ENCODE results near the gene SBNO2.

DNA sequence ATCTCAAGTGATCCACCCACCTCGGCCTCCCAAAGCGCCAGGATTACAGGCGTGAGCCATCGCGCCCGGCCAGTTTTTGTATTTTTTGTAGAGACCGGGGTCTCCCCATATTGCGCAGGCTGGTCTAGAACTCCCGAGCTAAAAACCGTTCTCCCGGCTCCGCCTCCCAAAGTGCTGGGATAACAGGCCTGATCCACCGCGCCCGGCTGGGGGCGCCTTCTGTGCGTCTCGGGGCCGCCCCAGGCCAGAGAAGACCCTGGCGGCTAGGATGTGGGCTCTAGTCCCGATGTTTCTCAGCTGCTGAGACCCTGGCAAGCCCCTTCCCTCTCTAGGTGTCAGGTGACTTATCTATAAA, 103.5 kb downstream of the SBNO2 start:
- TF ChIP-seq, protein P1, sequence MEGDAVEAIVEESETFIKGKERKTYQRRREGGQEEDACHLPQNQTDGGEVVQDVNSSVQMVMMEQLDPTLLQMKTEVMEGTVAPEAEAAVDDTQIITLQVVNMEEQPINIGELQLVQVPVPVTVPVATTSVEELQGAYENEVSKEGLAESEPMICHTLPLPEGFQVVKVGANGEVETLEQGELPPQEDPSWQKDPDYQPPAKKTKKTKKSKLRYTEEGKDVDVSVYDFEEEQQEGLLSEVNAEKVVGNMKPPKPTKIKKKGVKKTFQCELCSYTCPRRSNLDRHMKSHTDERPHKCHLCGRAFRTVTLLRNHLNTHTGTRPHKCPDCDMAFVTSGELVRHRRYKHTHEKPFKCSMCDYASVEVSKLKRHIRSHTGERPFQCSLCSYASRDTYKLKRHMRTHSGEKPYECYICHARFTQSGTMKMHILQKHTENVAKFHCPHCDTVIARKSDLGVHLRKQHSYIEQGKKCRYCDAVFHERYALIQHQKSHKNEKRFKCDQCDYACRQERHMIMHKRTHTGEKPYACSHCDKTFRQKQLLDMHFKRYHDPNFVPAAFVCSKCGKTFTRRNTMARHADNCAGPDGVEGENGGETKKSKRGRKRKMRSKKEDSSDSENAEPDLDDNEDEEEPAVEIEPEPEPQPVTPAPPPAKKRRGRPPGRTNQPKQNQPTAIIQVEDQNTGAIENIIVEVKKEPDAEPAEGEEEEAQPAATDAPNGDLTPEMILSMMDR (IDR thresholded peaks at IDR 0.05; ENCODE audit: borderline replicate concordance, extremely low read depth, low read length, poor library complexity, severe bottlenecking) = no peak
- TF ChIP-seq EZH2 (IDR thresholded peaks at IDR 0.05; ENCODE audit: borderline replicate concordance, low read depth, low read length, severe bottlenecking) = no peak
